H1 (cell line): ENCODE results near the gene INPP4B. TPM values are rescaled to one million over a fixed set of nuclear protein-coding genes. Genes with fewer than 3 reads are reported as not detected.
A peak's percentile ranks its signal among the peaks of the same experiment; 100 is the strongest.

Source experiments
- CTCF ChIA-PET: fragments of 300-600 bp; sonication (Branson Sonifier 250); formaldehyde crosslinking; loops from one replicate; lab custom pipeline; 2021; ENCODE audit not compliant: partially characterized antibody; lab: Charles Lee
- POLR2A ChIA-PET: fragments of 300-600 bp; sonication (Branson Sonifier 250); formaldehyde crosslinking; loops from one replicate; lab custom pipeline; 2021; ENCODE audit warnings: inconsistent platforms; ENCODE audit not compliant: partially characterized antibody; lab: Charles Lee
- DNase-seq, 2 experiments: peaks; one replicate each; pipeline versions ENCODE4 v3.0.0 to v3.0.0-alpha.2; 2010 to 2022; ENCODE audit warnings: low spot score in 2 of 2, low read depth in 1 of 2, mixed read lengths in 1 of 2
- FAIRE-seq: peaks from 2 replicates; lab custom pipeline; 2011; peaks lifted over from hg19 to GRCh38; lab: Jason Lieb, UNC
- H2AFZ ChIP-seq: 2 replicates; pipeline ENCODE4 v1.8.1; 2012; ENCODE audit warnings: low read length, inconsistent platforms
- H2AK5ac ChIP-seq: 2 replicates; pipeline ENCODE4 v1.6.1; 2013; ENCODE audit warnings: low read depth, low read length
- H2BK120ac ChIP-seq: replicated peaks from 2 replicates; pipeline ENCODE3; 2013; ENCODE audit warnings: low read depth, low read length, inconsistent platforms
- H2BK12ac ChIP-seq: 2 replicates; pipeline ENCODE4 v1.6.1; 2013; ENCODE audit warnings: low read depth, low read length
- H2BK15ac ChIP-seq: 2 replicates; pipeline ENCODE4 v1.6.1; 2013; ENCODE audit warnings: low read length
- H2BK20ac ChIP-seq: 2 replicates; pipeline ENCODE4 v1.6.1; 2013; ENCODE audit warnings: low read length
- H2BK5ac ChIP-seq: 2 replicates; pipeline ENCODE4 v1.6.1; 2013; ENCODE audit warnings: low read depth, low read length
- H3K14ac ChIP-seq: 2 replicates; pipeline ENCODE4 v1.6.1; 2013; ENCODE audit warnings: inconsistent platforms; ENCODE audit not compliant: insufficient read length
- H3K18ac ChIP-seq: 2 replicates; pipeline ENCODE4 v1.6.1; 2013; ENCODE audit warnings: low read length; ENCODE audit errors: extremely low read depth
- H3K23ac ChIP-seq: 2 replicates; pipeline ENCODE4 v1.6.1; 2013; ENCODE audit warnings: inconsistent platforms; ENCODE audit not compliant: insufficient read length
- H3K23me2 ChIP-seq: 2 replicates; pipeline ENCODE4 v1.6.1; 2013; ENCODE audit warnings: low read depth, low read length
- H3K27ac ChIP-seq: 2 replicates; pipeline ENCODE4 v1.6.1; 2011; ENCODE audit warnings: low read depth, low read length, inconsistent platforms
- H3K27me3 ChIP-seq, 4 experiments: replicated peaks in 1 of 4; 1 replicate in 1 of 4; 2 replicates in 3 of 4; pipeline versions ENCODE4 v1.6.1 to v1.8.1; 2011 to 2013; ENCODE audit warnings: low read length in 3 of 4, mild to moderate bottlenecking in 3 of 4, inconsistent platforms in 2 of 4, mixed read lengths in 2 of 4, moderate library complexity in 1 of 4; ENCODE audit not compliant: control insufficient read depth in 3 of 4, insufficient read depth in 3 of 4; ENCODE audit errors: extremely low read depth in 1 of 4
- H3K36me3 ChIP-seq, 4 experiments: 2 replicates each; pipeline versions ENCODE4 v1.6.1 to v1.8.1; 2011 to 2013; ENCODE audit warnings: mild to moderate bottlenecking in 4 of 4, low read length in 3 of 4, moderate library complexity in 2 of 4, control low read depth in 1 of 4, inconsistent platforms in 1 of 4; ENCODE audit not compliant: insufficient read depth in 4 of 4, control insufficient read depth in 2 of 4
- H3K4ac ChIP-seq: replicated peaks from 2 replicates; pipeline ENCODE3; 2013; ENCODE audit warnings: low read length, low read depth, mixed read lengths, inconsistent platforms; ENCODE audit not compliant: insufficient read length
- H3K4me1 ChIP-seq, 4 experiments: replicated peaks in 1 of 4; 1 replicate in 1 of 4; 2 replicates in 3 of 4; pipeline versions ENCODE4 v1.6.1 to v1.8.1; 2011 to 2013; ENCODE audit warnings: low read length in 3 of 4, inconsistent platforms in 2 of 4, mixed read lengths in 1 of 4; ENCODE audit not compliant: insufficient read depth in 4 of 4, control insufficient read depth in 3 of 4
- H3K4me2 ChIP-seq, 2 experiments: 2 replicates each; pipeline versions ENCODE4 v1.6.1 to v1.8.1; 2011 to 2013; ENCODE audit warnings: low read depth in 2 of 2, low read length in 2 of 2, control low read depth in 1 of 2, inconsistent platforms in 1 of 2, mild to moderate bottlenecking in 1 of 2; ENCODE audit not compliant: insufficient read depth in 1 of 2
- H3K4me3 ChIP-seq, 4 experiments: fragments of 200-600, 300-600 bp in 1 of 4; sonication (generic), shearing (Covaris generic), sonication (Bioruptor Twin) in 1 of 4; 2 replicates each; pipeline versions ENCODE4 v1.5.1 to v1.8.1; 2011 to 2016; ENCODE audit warnings: low read length in 4 of 4, low read depth in 3 of 4, control low read depth in 2 of 4, inconsistent platforms in 2 of 4, mild to moderate bottlenecking in 2 of 4, mixed read lengths in 1 of 4, moderate library complexity in 1 of 4; ENCODE audit not compliant: insufficient read depth in 2 of 4; ENCODE audit errors: extremely low read depth in 1 of 4
- H3K56ac ChIP-seq: replicated peaks from 2 replicates; pipeline ENCODE3; 2013; ENCODE audit warnings: low read depth, mild to moderate bottlenecking, mixed read lengths, low read length, inconsistent platforms; ENCODE audit not compliant: insufficient read length
- H3K79me1 ChIP-seq: 2 replicates; pipeline ENCODE4 v1.6.1; 2013; ENCODE audit warnings: low read depth, low read length, control low read depth
- H3K79me2 ChIP-seq, 2 experiments: 2 replicates each; pipeline versions ENCODE4 v1.6.1 to v1.8.1; 2012 to 2013; ENCODE audit warnings: low read length in 2 of 2, mild to moderate bottlenecking in 2 of 2, inconsistent platforms in 1 of 2; ENCODE audit not compliant: insufficient read depth in 2 of 2, control insufficient read depth in 1 of 2
- H3K9ac ChIP-seq, 4 experiments: replicated peaks in 1 of 4; 1 replicate in 1 of 4; 2 replicates in 3 of 4; pipeline versions ENCODE4 v1.6.1 to v1.8.1; 2011 to 2013; ENCODE audit warnings: low read depth in 3 of 4, low read length in 3 of 4, control low read depth in 2 of 4, mild to moderate bottlenecking in 2 of 4, moderate library complexity in 2 of 4, inconsistent platforms in 1 of 4; ENCODE audit errors: extremely low read depth in 1 of 4
- H3K9me3 ChIP-seq, 2 experiments: 2 replicates each; pipeline versions ENCODE4 v1.6.1 to v1.8.1; 2012 to 2013; ENCODE audit warnings: mild to moderate bottlenecking in 2 of 2, moderate library complexity in 2 of 2, control low read depth in 1 of 2, inconsistent platforms in 1 of 2, low read depth in 1 of 2, low read length in 1 of 2, mixed read lengths in 1 of 2; ENCODE audit not compliant: insufficient read depth in 2 of 2
- H4K20me1 ChIP-seq, 2 experiments: replicated peaks in 1 of 2; 2 replicates each; pipeline versions ENCODE3 to v1.8.1; 2011 to 2013; ENCODE audit warnings: inconsistent platforms in 2 of 2, low read length in 2 of 2, mild to moderate bottlenecking in 1 of 2; ENCODE audit not compliant: insufficient read depth in 2 of 2, control insufficient read depth in 1 of 2
- H4K5ac ChIP-seq: 2 replicates; pipeline ENCODE4 v1.6.1; 2013; ENCODE audit warnings: low read length, low read depth, mixed read lengths, inconsistent platforms; ENCODE audit not compliant: insufficient read length
- H4K8ac ChIP-seq: 2 replicates; pipeline ENCODE4 v1.8.0; 2013; ENCODE audit warnings: mild to moderate bottlenecking, moderate library complexity, low read length, inconsistent platforms; ENCODE audit not compliant: insufficient read depth; ENCODE audit errors: extremely low read depth
- H4K91ac ChIP-seq: replicated peaks from 2 replicates; pipeline ENCODE3; 2013; ENCODE audit warnings: low read length, mixed read lengths, inconsistent platforms; ENCODE audit not compliant: insufficient read length
- GTF2F1 ChIP-seq: IDR thresholded peaks from 2 replicates; pipeline ENCODE4 v1.6.1; 2012; ENCODE audit warnings: low read depth, low read length, improper control_type of control experiment, borderline replicate concordance
- MAFK ChIP-seq: IDR thresholded peaks from 2 replicates; pipeline ENCODE4 v1.6.1; 2012; ENCODE audit warnings: low read depth, mild to moderate bottlenecking, improper control_type of control experiment, low read length
- NANOG ChIP-seq: IDR thresholded peaks from 2 replicates; pipeline ENCODE4 v1.6.1; 2011; ENCODE audit warnings: low read length, low read depth, mild to moderate bottlenecking, inconsistent platforms; ENCODE audit not compliant: insufficient read depth, poor library complexity, severe bottlenecking
- PHF8 ChIP-seq: fragments of 200-600 bp; sonication (generic); conservative IDR thresholded peaks from 2 replicates; pipeline ENCODE4 v1.7.1; 2012; ENCODE audit warnings: low read depth, mild to moderate bottlenecking, inconsistent platforms, low read length, moderate library complexity
- POLR2A ChIP-seq, 2 experiments: IDR thresholded peaks; 1 replicate in 1 of 2; 2 replicates in 1 of 2; pipeline ENCODE4 v1.6.1; 2011; ENCODE audit warnings: low read depth in 2 of 2, low read length in 2 of 2, mild to moderate bottlenecking in 2 of 2; ENCODE audit errors: control extremely low read depth in 1 of 2
- WGBS, 2 experiments: shearing (Covaris generic) in 1 of 2; methylation state at CpG; one replicate each; pipeline versions ENCODE4 v1.1.6 to v1.1.7; 2013 to 2015; ENCODE audit warnings: low lambda C conversion rate in 2 of 2, mixed read lengths in 2 of 2, inconsistent platforms in 1 of 2, low coverage in 1 of 2, missing lambda C conversion rate in 1 of 2; ENCODE audit not compliant: insufficient replicate concordance in 2 of 2, insufficient coverage in 1 of 2, insufficient read length in 1 of 2; ENCODE audit errors: extremely low coverage in 1 of 2, missing lambda C conversion rate in 1 of 2; 5-methylcytosine and 5-hydroxymethylcytosine counted together
- polyA plus RNA-seq, 7 experiments: library from polyadenylated mRNA; depleted of rRNA in 3 of 7; stranded (reverse) in 5 of 7; unstranded in 2 of 7; fragments of >200 nt in 5 of 7; fragments of 200-250 nt in 2 of 7; gene quantifications; 1 replicate in 5 of 7; 2 replicates in 1 of 7; 4 replicates in 1 of 7; pipeline versions ENCODE4 v1.2.1 to v1.2.3, GENCODE V29; 2011 to 2013; ENCODE audit warnings: missing spikeins in 2 of 7, mixed read lengths in 2 of 7
- total RNA-seq: library from RNA; stranded (reverse); fragmentation: NEBNext Ultra II Directional; extraction: Animal tissue kit (Norgen Biotek cat#: 25700); gene quantifications from 2 replicates; pipeline ENCODE4 v1.2.1, GENCODE V29; 2021

The INPP4B gene
- total and polyA plus RNA-seq, 2 of the 8 experiments (the other 6 are each of a cell fraction or from before 2014, with no cell fraction given) = 0.11 to 0.54 TPM

DNA sequence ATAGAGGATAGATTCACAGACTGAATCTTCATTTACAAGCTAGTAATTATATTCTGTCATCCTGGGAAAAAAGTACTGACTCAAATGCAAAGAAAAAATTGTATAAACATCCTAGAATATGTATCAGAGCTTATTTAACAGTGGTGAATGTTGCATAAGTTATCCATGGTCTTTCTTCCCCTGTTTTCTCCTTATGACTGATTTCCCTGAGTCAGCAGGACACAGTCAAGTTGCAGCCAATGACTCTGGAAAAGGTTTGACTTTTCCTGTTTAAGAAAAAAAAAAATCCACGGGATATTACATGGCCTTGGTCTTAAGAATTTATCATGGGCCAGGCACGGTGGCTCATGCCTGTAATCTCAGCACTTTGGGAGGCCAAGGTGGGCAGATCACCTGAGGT is 36.5 kb downstream of the INPP4B start:
- TF ChIP-seq NANOG (no peak), PHF8 (no peak), POLR2A (IDR thresholded peaks at IDR 0.05; ENCODE audit: control extremely low read depth in 1 of 2, low read depth in 2 of 2, low read length in 2 of 2) (no peak), MAFK (0 out of 2 replicates have a peak, but pooled peaks have one; percentile 7), GTF2F1 (no peak)
- Histone ChIP-seq H3K4me1 (no peaks in the 10 kb centered on the region), H2AK5ac (no peak overlapping the region), H3K27ac (no peak overlapping the region), H3K23ac (no peak overlapping the region), H3K9me3 (no peaks in the 10 kb centered on the region), H2BK20ac (no peak overlapping the region), H3K9ac (no peak overlapping the region), H4K8ac (no peak overlapping the region), H2BK12ac (no peak overlapping the region), H3K36me3 (no peaks in the 10 kb centered on the region), H3K23me2 (no peaks in the 10 kb centered on the region), H3K4ac (no peak overlapping the region), H4K20me1 (no peaks in the 10 kb centered on the region), H2BK15ac (no peak overlapping the region), H3K4me3 (no peak overlapping the region), H3K56ac (no peak overlapping the region), H3K27me3 (no peaks in the 10 kb centered on the region), H2AFZ (no peak overlapping the region), H3K79me2 (no peaks in the 10 kb centered on the region), H2BK120ac (no peak overlapping the region), H2BK5ac (no peak overlapping the region), H4K5ac (no peak overlapping the region), H4K91ac (no peak overlapping the region), H3K79me1 (no peaks in the 10 kb centered on the region), H3K4me2 (no peak overlapping the region), H3K18ac (no peak overlapping the region), H3K14ac (no peak overlapping the region)
- FAIRE-seq = no peak
- ChIA-PET POLR2A (no interaction called here), CTCF (interaction anchor here (1.0 to 2.0 kb wide), 2 partner anchors 31 to 38 kb away, joined by 4 to 5 read pairs; no protein-coding TSS in a partner anchor)
- 79% methylated on average over 2 of the region's 2 CpGs; no CpG with 5 or more reads in 1 of the 2 experiments for WGBS, 2 experiments
- DNase-seq = no peak
